Measurements from ENCODE around the gene FOXO3. TPM values are rescaled to one million over a fixed set of nuclear protein-coding genes. Genes with fewer than 3 reads are reported as not detected.

Gene FOXO3
- total and polyA plus RNA-seq, 2 of the 13 experiments (the other 11 are each of a cell fraction or from before 2014, with no cell fraction given) = 16.0 to 22.5 TPM

GRCh38 chr6:108720827-108721226, 160.1 kb downstream of the FOXO3 start (continued):
- TF ChIP-seq, protein P1, sequence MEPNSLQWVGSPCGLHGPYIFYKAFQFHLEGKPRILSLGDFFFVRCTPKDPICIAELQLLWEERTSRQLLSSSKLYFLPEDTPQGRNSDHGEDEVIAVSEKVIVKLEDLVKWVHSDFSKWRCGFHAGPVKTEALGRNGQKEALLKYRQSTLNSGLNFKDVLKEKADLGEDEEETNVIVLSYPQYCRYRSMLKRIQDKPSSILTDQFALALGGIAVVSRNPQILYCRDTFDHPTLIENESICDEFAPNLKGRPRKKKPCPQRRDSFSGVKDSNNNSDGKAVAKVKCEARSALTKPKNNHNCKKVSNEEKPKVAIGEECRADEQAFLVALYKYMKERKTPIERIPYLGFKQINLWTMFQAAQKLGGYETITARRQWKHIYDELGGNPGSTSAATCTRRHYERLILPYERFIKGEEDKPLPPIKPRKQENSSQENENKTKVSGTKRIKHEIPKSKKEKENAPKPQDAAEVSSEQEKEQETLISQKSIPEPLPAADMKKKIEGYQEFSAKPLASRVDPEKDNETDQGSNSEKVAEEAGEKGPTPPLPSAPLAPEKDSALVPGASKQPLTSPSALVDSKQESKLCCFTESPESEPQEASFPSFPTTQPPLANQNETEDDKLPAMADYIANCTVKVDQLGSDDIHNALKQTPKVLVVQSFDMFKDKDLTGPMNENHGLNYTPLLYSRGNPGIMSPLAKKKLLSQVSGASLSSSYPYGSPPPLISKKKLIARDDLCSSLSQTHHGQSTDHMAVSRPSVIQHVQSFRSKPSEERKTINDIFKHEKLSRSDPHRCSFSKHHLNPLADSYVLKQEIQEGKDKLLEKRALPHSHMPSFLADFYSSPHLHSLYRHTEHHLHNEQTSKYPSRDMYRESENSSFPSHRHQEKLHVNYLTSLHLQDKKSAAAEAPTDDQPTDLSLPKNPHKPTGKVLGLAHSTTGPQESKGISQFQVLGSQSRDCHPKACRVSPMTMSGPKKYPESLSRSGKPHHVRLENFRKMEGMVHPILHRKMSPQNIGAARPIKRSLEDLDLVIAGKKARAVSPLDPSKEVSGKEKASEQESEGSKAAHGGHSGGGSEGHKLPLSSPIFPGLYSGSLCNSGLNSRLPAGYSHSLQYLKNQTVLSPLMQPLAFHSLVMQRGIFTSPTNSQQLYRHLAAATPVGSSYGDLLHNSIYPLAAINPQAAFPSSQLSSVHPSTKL (CRISPR knock-in tag; IDR thresholded peaks at IDR 0.05) = no peak
- TF ChIP-seq, protein P2, sequence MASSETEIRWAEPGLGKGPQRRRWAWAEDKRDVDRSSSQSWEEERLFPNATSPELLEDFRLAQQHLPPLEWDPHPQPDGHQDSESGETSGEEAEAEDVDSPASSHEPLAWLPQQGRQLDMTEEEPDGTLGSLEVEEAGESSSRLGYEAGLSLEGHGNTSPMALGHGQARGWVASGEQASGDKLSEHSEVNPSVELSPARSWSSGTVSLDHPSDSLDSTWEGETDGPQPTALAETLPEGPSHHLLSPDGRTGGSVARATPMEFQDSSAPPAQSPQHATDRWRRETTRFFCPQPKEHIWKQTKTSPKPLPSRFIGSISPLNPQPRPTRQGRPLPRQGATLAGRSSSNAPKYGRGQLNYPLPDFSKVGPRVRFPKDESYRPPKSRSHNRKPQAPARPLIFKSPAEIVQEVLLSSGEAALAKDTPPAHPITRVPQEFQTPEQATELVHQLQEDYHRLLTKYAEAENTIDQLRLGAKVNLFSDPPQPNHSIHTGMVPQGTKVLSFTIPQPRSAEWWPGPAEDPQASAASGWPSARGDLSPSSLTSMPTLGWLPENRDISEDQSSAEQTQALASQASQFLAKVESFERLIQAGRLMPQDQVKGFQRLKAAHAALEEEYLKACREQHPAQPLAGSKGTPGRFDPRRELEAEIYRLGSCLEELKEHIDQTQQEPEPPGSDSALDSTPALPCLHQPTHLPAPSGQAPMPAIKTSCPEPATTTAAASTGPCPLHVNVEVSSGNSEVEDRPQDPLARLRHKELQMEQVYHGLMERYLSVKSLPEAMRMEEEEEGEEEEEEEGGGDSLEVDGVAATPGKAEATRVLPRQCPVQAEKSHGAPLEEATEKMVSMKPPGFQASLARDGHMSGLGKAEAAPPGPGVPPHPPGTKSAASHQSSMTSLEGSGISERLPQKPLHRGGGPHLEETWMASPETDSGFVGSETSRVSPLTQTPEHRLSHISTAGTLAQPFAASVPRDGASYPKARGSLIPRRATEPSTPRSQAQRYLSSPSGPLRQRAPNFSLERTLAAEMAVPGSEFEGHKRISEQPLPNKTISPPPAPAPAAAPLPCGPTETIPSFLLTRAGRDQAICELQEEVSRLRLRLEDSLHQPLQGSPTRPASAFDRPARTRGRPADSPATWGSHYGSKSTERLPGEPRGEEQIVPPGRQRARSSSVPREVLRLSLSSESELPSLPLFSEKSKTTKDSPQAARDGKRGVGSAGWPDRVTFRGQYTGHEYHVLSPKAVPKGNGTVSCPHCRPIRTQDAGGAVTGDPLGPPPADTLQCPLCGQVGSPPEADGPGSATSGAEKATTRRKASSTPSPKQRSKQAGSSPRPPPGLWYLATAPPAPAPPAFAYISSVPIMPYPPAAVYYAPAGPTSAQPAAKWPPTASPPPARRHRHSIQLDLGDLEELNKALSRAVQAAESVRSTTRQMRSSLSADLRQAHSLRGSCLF (CRISPR knock-in tag; IDR thresholded peaks at IDR 0.05; ENCODE audit: borderline replicate concordance) = no peak
- 0 out of 2 replicates have a peak, but pooled peaks have one; percentile 3 for TF ChIP-seq PPARG (CRISPR knock-in tag; conservative IDR thresholded peaks at IDR 0.05)
- TF ChIP-seq MTF1 (CRISPR knock-in tag; IDR thresholded peaks at IDR 0.05) = no peak
- TF ChIP-seq ZNF44 (CRISPR knock-in tag; IDR thresholded peaks at IDR 0.05) = no peak
